ENCODE data around the gene NINL.

DNA sequence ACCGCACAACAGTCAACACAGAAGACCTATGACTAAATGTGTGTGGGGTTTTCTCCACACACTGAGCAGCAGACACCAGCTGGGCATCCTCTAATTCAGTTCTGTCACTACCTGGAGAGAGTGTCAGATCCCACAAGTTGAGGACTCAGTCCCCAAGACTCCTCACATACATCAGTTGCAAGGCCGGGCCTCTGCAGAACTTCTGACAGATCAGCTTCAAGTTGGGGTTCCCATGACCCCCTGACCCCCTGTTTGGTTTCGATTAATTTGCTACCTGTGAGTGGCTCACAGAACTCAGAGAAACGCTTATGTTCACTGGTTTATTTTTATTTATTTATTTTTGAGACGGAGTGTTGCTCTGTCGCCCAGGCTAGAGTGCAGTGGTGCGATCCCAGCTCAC lies 3.2 kb upstream of the NINL start:
- TF ChIP-seq POLR2A (IDR thresholded peaks at IDR 0.05; ENCODE audit: extremely low read depth, insufficient read length) (no peak), MYC (IDR thresholded peaks at IDR 0.05; ENCODE audit: low read depth, low read length) (no peak)
- TF ChIP-seq, protein P1, sequence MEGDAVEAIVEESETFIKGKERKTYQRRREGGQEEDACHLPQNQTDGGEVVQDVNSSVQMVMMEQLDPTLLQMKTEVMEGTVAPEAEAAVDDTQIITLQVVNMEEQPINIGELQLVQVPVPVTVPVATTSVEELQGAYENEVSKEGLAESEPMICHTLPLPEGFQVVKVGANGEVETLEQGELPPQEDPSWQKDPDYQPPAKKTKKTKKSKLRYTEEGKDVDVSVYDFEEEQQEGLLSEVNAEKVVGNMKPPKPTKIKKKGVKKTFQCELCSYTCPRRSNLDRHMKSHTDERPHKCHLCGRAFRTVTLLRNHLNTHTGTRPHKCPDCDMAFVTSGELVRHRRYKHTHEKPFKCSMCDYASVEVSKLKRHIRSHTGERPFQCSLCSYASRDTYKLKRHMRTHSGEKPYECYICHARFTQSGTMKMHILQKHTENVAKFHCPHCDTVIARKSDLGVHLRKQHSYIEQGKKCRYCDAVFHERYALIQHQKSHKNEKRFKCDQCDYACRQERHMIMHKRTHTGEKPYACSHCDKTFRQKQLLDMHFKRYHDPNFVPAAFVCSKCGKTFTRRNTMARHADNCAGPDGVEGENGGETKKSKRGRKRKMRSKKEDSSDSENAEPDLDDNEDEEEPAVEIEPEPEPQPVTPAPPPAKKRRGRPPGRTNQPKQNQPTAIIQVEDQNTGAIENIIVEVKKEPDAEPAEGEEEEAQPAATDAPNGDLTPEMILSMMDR (IDR thresholded peaks at IDR 0.05; ENCODE audit: low read depth, low read length): no peak

All from NB4 (cell line).